Endothelial cell (in vitro differentiated cells): ENCODE measurements around the gene GNAS. TPM values are rescaled to one million over a fixed set of nuclear protein-coding genes. Genes with fewer than 3 reads are reported as not detected.

Experiments used
- DNase-seq: peaks from one replicate; pipeline ENCODE4 v3.0.0; 2021; ENCODE audit warnings: low spot score
- H3K27ac Mint-ChIP-seq: one replicate; pipeline ENCODE4 v1.8.0; 2021; ENCODE audit warnings: mixed read lengths, inconsistent platforms; ENCODE audit not compliant: unreplicated experiment
- H3K27me3 Mint-ChIP-seq: one replicate; pipeline ENCODE4 v1.8.0; 2021; ENCODE audit warnings: mild to moderate bottlenecking, moderate library complexity, mixed read lengths, inconsistent platforms; ENCODE audit not compliant: unreplicated experiment
- H3K36me3 Mint-ChIP-seq: one replicate; pipeline ENCODE4 v1.8.0; 2021; ENCODE audit warnings: mild to moderate bottlenecking, low read depth, mixed read lengths, inconsistent platforms; ENCODE audit not compliant: unreplicated experiment
- H3K4me1 Mint-ChIP-seq: one replicate; pipeline ENCODE4 v1.8.0; 2021; ENCODE audit warnings: mild to moderate bottlenecking, mixed read lengths, inconsistent platforms; ENCODE audit not compliant: unreplicated experiment
- H3K4me3 Mint-ChIP-seq: one replicate; pipeline ENCODE4 v1.8.0; 2021; ENCODE audit warnings: mild to moderate bottlenecking, mixed read lengths, inconsistent platforms; ENCODE audit not compliant: unreplicated experiment
- H3K9me3 Mint-ChIP-seq: one replicate; pipeline ENCODE4 v1.8.0; 2021; ENCODE audit warnings: mixed read lengths, inconsistent platforms; ENCODE audit not compliant: unreplicated experiment
- long read RNA-seq: library from polyadenylated mRNA; unstranded; transcript quantifications from one replicate; pipeline ENCODE4 v2.0.0, GENCODE V29; 2020; ENCODE audit not compliant: unreplicated experiment
- total RNA-seq: library from RNA; stranded (reverse); fragmentation: NEBNext Ultra II Directional; extraction: Animal tissue kit (Norgen Biotek cat#: 25700); gene quantifications from one replicate; pipeline ENCODE4 v1.2.1, GENCODE V29; 2021; ENCODE audit not compliant: unreplicated experiment
- TF ChIP-seq, protein P1 (sequence below): fragments of 200-600 bp; sonication (generic); IDR thresholded peaks from one replicate; pipeline ENCODE4 v1.5.0; 2021; ENCODE audit warnings: antibody characterized with exemption; ENCODE audit not compliant: unreplicated experiment

The GNAS gene
- 1,989 TPM for total RNA-seq
- long read RNA-seq, transcript GNAS-238 (12 exons, 1,534 nt), result minor isoform, 6 of 222 reads
- long read RNA-seq, transcript GNAS-210 (13 exons, 1,972 nt), result minor isoform, 31 of 222 reads
- long read RNA-seq, transcript GNAS-234 (13 exons, 1,663 nt), result major isoform, 71 of 222 reads
- long read RNA-seq, partial matches to known transcripts, result 22 of 222 reads
- long read RNA-seq, other reads (novel, unspliced or antisense), result 70 of 222 reads

DNA sequence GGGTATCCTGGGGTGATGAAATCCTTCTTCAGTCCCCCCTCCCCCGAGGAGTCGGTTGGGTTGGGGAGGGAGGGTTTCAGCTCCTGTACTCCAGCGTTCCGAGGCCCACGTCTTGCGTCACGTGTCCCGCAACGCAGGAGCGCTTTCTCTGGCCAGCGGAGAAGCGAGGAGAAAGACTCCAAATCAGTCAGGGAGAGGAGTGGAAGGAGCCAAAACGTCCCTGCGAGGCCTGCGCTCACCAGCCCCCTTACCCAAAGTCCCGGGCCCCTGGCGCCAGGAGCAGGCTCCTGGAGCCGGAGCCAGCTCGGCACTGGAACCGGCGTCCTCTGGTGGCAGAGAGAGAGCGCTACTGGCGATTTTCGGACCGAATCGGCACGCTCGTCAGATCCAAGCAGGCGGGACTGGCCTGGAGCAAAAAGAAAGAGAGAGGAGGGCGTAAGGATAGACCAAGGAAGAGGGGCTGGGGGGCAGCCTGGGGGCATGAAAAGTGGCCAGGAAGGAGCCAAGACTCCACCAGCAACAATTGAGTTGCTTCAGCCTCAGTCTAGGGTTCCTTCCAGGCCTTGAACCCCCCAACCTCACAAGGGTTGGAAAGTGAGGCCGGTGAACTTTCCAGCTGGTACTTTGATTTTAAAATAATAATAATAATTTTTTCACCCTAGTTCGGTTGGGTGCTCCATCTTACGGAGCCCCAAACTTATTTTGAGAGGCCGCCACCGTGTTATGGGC is at the start of gene GNAS:
Gene GNAS, plus strand, starts transcription at position 174 of the 729 bp plus-strand sequence.
- peaks cover 11% of the 10 kb centered on the region for H3K27me3 Mint-ChIP-seq
- H3K4me3 Mint-ChIP-seq, result peak within 1 kb of the TSS; percentile 94
- peaks cover 34% of the 10 kb centered on the region for H3K4me1 Mint-ChIP-seq
- TF ChIP-seq, protein P1, sequence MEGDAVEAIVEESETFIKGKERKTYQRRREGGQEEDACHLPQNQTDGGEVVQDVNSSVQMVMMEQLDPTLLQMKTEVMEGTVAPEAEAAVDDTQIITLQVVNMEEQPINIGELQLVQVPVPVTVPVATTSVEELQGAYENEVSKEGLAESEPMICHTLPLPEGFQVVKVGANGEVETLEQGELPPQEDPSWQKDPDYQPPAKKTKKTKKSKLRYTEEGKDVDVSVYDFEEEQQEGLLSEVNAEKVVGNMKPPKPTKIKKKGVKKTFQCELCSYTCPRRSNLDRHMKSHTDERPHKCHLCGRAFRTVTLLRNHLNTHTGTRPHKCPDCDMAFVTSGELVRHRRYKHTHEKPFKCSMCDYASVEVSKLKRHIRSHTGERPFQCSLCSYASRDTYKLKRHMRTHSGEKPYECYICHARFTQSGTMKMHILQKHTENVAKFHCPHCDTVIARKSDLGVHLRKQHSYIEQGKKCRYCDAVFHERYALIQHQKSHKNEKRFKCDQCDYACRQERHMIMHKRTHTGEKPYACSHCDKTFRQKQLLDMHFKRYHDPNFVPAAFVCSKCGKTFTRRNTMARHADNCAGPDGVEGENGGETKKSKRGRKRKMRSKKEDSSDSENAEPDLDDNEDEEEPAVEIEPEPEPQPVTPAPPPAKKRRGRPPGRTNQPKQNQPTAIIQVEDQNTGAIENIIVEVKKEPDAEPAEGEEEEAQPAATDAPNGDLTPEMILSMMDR, result no peak
- peak; percentile 81 for DNase-seq
- no peaks in the 10 kb centered on the region for H3K36me3 Mint-ChIP-seq
- no peak within 1 kb of the TSS for H3K27ac Mint-ChIP-seq
- no peaks in the 10 kb centered on the region for H3K9me3 Mint-ChIP-seq

DNA sequence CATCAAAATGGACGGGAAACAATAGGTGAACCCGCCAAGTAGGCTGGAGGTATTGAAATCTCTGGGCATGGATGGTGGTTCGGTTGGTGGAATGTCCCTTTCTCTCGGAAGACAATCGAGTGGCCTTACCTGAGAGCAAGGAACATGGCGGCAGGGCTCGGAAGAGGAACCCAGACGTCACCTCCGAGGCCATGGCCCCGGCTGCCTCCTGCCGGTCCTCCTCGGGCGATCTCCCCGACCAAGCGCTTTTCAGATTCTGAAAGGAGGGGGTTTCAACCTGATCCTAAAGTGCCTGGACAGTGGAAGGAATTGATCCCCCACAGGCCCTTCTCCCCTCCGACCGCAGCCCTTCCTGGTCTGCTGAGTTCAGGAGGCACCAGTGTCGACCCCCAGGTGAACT is 49.0 kb upstream of the GNAS start:
- H3K4me1 Mint-ChIP-seq, result peaks cover 12% of the 10 kb centered on the region
- no peak for DNase-seq
- no peaks in the 10 kb centered on the region for H3K36me3 Mint-ChIP-seq
- peaks cover 4% of the 10 kb centered on the region for H3K27me3 Mint-ChIP-seq
- TF ChIP-seq, protein P1, result no peak
- H3K9me3 Mint-ChIP-seq, result no peaks in the 10 kb centered on the region
- H3K4me3 Mint-ChIP-seq, result no peak overlapping the region
- H3K27ac Mint-ChIP-seq, result no peak overlapping the region

GRCh38 chr20:58807801-58808200 is 44.7 kb upstream of the GNAS start:
- TF ChIP-seq, protein P1, result no peak
- no peaks in the 10 kb centered on the region for H3K36me3 Mint-ChIP-seq
- no peak for DNase-seq
- no peak overlapping the region for H3K27ac Mint-ChIP-seq
- peaks cover 6% of the 10 kb centered on the region for H3K27me3 Mint-ChIP-seq
- no peaks in the 10 kb centered on the region for H3K9me3 Mint-ChIP-seq
- no peak overlapping the region for H3K4me3 Mint-ChIP-seq
- H3K4me1 Mint-ChIP-seq, result peaks cover 3% of the 10 kb centered on the region

- H3K36me3 Mint-ChIP-seq, result no peaks in the 10 kb centered on the region
- no peak overlapping the region for H3K27ac Mint-ChIP-seq
- H3K4me1 Mint-ChIP-seq, result no peaks in the 10 kb centered on the region
These were observed 44.1 kb upstream of the GNAS start for GRCh38 chr20:58808271-58809046.

More at GRCh38 chr20:58808271-58809046, 44.1 kb upstream of the GNAS start:
- H3K27me3 Mint-ChIP-seq, result peaks cover 6% of the 10 kb centered on the region
- no peak for DNase-seq
- TF ChIP-seq, protein P1, result no peak
- H3K4me3 Mint-ChIP-seq, result no peak overlapping the region
- no peaks in the 10 kb centered on the region for H3K9me3 Mint-ChIP-seq
